GM04504 (cell line): ENCODE results near the gene RNF144B.
"Not testable (repeated sequence)": the region's sequence is repeated elsewhere in the genome, so short reads cannot be mapped to it uniquely, and the experiment has no call there.

Source experiments
- DNase-seq: peaks from one replicate; pipeline ENCODE4 v3.0.0-alpha.2; 2012; ENCODE audit warnings: low read depth

Gene RNF144B

DNA sequence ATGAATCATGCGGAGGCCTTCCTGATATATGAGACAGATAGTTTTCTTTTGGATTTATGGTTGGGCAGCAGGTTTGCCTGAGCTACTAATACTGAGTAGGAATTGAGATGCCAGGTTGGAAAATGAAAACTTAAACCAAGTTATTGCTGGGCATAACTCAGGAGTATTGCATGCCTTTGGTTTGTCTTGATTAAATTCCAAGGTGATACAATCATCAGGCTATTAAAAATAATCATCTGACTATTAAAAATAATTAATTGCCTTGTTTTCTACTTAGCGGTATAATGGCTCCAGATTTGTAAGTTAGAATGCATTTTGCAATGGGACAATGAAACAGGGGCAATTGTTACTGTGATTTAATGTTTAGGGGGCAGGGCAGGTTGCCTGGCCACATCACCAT is 15.5 kb upstream of the RNF144B start:
- DNase-seq = no peak

DNA sequence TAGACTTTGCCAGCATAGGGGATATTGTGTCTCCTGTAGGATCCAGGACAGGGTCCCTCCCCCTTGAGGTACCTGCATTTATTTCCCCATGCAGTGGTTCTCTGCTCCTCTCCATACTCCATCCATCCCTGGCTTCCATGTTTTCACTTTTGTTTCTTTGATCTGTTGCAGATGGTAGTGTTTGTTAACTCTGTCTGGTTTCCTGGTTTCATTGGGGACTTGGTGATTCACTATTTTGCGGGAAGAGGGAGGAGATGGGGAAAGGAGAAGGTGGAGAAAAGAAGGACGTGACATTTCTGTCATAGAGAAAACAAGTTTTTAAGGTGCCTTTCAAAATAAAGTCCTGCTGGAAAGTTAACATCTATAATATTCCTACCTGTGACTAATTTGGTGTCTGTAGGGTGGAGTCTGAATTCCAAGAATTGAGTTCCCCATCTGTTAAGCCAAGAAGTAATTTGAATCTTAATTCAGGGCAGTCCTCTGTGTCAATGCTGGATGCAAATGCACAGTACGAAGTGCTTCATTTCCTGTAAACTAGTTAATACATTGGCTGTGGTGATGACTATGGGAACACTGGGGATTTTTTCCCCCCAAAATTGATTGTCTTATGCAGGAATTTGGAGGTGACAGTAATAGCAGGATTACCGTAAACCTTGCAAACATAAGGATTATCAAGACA is 6.9 kb upstream of the RNF144B start:
- DNase-seq = no peak

DNA sequence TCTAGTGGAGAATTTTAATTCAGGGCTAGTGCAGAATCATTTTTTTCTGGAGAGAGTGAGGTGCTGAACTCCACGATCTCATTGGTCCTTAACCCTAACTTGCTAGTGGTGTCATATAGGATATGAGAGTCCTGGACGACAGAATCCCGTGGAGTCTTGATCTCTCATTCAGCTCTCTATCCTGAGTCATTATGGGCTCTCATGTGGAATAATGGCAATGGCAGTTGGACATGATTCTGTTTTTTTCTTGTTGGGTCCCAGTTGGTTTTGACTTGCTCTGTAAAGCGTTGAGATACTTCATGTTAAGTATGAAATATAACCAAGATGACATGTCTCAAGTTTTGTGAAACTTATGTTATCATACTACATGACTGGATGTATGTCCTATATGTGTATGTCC is 6.3 kb upstream of the RNF144B start:
- DNase-seq = no peak

DNA sequence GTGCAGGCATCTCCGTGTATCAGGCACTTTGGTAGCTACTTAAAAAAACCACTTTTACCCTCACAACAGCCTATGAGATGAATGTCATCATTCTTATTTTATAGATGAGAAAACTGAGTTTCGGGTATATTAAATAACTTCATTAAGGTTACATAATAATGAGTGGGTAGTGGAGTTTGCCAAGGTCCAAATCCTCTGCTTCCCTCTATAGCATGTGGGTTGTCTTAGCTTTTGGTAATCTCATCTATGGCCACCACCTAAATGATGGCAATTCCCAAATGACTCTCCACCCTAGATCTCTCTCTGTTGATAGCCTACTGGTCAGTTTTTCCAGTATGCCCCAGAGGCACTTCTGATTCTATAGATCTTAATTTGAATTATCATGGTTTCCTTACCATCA is 3.7 kb upstream of the RNF144B start:
- no peak for DNase-seq

DNA sequence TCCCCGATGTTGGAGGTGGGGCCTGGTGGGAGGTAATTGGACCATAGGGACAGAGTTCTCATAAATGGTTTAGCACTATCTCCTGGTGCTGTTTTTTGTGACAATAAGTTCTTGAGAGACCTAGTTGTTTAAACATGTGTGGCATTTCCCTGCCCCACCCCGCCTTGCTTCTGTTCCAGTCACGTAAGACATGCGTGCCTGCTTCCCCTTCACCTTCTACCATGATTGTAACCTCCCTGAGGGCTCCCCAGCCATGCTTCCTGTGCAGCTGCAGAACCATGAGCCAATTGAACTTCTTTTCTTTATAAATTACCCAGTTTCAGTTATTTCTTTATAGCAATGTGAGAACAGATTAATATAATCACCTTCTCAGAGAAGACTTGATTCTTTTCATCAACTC is 2.5 kb upstream of the RNF144B start:
- no peak for DNase-seq

DNA sequence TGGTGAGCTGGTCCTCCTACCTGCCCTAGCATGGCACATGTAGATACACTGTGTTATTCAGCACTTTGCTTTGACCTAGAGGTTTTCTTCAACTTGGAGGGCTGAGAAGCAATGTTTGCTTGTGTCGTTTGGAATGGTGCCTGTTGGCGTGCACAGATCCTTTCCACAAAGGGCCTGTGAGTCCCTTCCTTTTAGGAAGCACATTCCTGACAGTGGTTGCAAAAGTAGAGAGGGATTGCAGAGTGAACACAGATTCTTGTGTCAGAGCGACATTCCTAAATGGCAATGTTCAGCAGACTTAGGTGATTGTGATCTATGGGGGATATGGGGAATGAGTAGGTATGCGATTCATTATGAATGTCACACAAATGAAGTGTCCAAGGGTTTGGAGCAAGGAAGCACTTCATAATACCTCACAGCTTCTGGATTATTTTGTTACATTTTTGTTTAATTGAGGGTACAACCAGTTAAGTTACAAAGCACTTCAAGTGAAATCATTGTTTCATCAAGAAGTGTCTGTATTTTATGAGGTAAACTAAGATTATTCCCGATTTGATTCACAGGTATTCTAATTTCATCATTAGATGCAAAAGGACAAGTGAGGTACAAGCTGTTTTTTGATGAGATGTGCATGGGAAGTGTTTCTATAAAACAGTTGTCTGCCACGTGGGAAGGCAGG is 713 bp upstream of the RNF144B start:
- DNase-seq = no peak

DNA sequence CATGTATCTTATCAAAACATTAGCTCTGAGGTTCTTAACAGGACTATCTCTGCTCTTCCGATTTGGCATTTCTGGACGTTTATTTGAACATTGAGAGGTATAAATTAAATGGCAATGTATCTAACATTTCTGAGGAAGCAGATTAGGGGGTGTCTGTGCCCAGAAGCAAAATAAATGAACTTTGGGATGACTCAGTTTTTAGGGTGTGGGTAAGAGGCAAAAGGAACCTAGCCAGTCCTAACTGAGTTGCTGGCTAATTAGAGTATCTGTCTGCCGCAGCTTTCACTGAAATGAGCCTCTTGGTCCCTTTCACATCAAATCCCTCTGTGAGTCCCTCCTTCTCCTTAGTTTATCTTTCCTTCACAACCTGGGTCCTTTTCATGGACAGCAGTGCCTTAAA is 1.1 kb downstream of the RNF144B start:
- no peak for DNase-seq

DNA sequence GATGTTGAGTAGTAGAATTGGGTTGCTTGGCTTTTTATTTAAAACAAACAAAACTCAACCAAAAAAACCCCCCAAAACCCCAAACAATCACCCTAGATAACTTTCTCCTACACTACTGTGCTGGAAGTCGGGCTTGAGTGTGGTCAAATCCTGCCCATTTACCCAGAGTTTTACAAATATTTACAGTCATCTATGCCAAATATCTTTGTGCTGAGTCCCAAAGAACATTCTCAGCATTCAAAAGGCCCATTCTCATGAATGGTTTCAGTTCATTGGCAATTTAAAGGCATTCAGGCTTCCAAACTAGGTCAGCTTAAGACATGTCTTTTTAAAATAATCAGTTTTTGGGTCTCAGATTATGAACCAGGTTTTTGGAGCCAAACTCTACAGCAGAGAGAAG is 1.8 kb downstream of the RNF144B start:
- no peak for DNase-seq

DNA sequence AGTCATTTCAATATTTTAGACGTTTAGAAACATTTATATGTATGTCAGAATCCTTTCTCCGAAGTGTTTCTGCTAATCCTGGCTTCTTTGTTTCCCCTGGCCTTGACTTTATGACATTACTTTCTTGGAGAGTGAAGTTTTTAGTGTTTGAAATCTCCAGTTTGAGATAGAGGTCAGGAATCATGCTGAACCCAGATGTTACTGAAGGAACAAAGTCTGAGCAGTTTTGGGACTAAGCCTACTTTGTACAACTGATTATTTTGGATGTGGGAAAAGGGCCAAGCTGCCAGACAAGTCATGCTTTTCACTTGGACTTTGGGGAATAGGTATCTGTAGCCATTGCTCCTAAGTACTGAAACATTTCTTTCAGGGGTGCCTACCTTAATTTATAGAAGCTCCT is 2.3 kb downstream of the RNF144B start:
- DNase-seq = no peak

DNA sequence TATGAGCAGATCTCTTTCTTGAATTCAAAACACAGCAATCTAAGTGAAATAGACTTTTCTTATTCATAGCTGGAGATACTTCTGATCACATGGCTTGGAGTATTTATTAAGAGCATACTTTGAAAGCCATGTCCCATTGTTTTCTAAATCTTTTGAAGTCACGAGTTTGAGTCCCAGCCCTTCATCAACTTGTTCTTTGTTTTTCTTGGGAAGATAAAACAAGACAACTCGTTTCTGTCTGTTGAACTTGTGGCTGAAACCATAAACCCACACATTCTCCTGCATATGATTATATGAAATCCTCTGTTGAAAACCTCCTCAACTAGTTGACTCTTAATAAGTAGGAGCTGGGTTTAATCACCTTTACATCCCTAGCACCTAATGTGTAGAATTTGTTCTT is 3.3 kb downstream of the RNF144B start:
- DNase-seq = no peak

DNA sequence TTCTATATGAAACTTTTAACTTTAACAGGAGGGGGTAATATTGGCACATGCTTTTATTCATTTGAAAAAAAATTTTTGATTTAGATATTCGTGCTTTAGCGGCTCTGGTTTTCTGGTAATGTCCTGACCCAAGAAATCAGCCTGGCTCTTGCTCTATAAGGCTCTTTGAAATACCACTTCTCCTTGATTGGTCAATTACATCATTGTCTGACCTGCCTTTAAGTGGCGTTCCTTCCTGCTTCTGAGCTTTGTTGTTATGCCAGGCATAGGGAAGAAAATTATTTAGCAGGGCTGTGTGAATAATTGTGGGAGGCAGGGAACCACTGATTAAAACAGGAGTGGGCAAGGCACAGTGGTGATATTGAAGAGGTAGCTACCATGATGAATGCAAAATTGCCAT is 3.9 kb downstream of the RNF144B start:
- DNase-seq = no peak

DNA sequence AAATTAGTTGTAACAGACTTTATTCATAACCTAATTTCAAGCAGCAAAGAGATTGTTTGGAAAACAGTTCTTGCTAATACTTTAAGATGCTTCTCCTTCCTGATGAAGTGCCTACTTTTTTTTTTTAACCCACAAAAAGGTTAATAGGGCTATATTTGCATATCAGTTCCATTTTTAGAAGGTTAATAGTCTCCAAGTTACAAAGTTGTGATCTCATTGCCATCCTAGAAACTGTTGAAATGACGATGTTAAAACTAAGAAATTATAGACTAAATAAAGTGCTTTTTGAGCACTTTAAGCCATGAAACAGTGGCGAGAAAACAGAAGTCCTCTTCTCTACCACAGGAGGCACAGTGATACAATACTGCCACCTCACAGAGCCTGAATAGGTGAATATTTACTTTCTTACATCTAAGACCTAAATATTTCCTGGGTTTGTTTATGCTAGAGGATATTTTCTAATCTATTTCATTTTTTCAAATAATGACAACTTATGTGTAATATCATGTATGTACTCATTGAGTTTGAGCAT is 5.3 kb downstream of the RNF144B start:
- no peak for DNase-seq

DNA sequence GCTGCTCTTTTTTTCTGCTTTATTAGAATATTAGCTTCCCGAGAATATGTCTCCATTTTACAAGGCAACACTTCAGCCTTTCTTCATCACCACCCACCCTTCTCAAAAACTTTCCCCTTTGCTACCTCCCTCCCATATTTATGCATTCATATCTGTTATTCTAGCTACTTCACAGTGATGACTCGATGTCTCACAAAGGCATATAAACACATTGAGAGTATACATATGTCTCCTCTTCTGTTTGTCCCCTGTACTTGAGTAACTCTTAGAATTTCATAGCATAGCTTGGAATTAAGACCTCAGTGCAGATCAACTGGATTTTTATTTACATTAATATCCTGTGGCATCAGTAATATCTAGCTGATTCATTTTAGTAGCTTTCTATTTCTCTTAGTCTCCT is 6.5 kb downstream of the RNF144B start:
- DNase-seq = no peak

DNA sequence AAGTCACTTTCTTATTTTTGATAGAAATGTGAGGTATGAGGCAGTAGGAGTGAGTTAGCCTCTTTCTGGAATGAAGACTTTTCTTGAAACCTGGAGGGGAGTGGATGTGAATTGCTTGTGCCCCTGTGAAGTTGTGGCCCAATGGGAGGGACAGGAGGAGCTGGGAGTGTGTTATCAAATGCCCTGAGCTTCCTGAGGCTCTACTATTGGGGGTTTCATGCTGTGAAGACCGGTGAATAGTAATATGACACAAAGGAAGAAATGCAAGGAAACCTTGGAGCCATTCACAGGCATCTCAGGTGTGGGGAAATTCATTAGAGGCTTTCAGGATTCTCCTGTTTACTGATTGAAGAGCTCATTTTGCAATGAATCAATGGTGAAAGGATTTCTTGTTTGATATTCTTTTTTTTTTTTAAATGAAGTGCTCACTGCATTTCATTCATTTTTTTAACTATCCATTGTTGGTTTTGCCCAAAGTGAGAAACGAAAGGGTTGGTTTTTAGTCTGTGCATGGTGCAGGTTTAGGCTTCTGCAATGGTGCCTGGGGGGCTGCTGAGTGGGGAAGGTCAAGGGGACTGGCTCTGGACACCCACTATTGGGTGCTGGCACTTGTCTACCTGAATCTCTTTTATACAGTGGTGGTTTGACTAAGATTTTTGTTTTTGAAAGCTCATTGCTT is 8.2 kb downstream of the RNF144B start:
- no peak for DNase-seq

DNA sequence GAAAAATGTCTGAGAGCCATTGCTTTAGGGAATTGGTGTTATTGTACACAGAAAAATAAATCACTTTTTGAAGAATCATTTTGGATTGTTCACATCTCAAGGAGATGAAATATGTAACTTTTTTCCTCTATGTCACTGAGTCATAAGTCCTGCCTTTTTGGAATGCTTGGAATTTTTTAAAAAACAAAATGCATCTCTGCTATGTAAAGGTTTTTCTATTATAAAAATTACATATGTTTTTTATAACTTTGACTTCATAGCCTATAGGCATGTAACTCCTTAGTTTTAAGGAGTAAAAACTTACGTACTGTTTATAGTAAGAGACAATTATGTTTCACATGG is 8.7 kb downstream of the RNF144B start:
- DNase-seq = no peak

DNA sequence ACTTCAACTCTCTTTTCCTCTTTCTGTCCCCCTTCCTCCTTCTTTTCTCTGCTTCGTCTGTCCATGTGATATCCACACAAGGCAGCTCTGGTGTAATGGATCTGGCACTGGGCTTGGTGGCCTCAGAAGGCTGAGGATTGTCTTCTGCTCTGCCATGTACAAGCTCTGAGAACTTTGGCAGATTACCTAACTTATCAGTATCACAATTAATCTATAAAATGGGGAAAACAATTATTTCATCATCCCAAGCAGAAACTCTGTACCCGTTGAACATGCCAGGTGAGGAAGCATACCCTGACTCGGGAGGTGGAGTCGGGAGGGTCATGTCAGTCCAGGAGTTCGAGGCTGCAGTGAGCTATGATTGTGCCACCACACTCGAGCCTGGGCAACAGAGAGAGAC is 10.6 kb downstream of the RNF144B start:
- DNase-seq = no peak

DNA sequence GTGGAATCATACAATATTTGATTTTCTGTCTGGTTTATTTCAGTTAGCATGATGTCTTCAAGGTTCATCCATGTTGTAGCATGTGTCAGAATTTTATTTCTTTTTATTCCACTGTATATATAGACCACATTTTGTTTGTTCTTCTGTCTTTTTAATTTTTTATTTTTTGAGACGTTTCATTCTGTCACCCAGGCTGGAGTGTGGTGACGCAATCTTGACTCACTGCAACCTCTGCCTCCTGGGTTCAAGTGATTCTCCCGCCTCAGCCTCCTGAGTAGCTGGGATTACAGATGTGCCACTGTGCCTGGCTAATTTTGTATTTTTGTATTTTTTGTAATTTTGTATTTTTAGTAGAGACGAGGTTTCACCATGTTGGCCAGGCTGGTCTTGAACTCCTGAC is 11.1 kb downstream of the RNF144B start:
- not testable (repeated sequence) for DNase-seq

DNA sequence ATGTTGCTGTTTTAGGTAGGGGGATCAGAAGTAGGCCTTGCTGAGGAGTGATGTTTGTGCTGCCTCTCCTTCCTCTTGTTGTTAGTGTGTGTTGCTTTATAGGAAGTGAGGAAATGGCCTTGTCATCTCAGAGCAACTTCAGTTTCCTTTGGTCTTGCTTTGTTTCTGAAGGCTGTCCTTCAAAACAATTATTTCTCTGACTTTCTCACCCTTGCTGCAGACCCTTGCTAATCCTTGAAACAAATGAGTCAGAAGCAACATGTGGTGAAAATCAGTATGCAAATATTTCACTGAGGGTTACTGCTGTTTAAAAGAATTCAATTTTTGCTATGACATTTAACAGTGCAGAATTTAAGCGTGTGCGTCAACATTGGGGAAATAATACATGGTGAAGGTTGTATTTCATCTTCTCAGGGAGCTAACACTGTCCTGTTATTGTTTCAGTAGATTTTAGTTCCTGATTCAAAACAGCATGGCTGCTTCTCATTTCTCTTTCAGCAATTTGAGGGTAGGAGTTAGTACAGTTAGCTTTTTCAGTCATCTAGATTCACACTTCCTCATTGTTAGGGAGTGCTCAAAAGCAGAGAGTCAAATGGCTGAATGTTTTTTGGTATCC is 13.8 kb downstream of the RNF144B start:
- DNase-seq = no peak

DNA sequence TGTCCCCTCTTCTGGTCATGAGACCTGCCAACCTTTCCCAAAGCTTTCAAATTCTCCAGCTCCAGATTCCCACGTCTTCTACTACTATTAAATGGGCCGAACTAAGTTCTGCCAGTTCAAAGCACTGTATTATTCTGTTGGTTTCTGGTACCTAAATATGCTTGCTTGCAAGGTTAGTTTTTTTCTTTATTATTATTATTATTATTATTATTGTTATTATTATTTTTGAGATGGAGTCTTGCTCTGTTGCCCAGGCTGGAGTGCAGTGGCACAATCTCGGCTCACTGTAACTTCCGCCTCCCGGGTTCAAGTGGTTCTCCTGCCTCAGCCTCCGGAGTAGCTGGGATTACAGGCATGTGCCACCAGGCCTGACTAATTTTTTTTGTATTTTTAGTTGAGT is 17.8 kb downstream of the RNF144B start:
- DNase-seq = not testable (repeated sequence)

DNA sequence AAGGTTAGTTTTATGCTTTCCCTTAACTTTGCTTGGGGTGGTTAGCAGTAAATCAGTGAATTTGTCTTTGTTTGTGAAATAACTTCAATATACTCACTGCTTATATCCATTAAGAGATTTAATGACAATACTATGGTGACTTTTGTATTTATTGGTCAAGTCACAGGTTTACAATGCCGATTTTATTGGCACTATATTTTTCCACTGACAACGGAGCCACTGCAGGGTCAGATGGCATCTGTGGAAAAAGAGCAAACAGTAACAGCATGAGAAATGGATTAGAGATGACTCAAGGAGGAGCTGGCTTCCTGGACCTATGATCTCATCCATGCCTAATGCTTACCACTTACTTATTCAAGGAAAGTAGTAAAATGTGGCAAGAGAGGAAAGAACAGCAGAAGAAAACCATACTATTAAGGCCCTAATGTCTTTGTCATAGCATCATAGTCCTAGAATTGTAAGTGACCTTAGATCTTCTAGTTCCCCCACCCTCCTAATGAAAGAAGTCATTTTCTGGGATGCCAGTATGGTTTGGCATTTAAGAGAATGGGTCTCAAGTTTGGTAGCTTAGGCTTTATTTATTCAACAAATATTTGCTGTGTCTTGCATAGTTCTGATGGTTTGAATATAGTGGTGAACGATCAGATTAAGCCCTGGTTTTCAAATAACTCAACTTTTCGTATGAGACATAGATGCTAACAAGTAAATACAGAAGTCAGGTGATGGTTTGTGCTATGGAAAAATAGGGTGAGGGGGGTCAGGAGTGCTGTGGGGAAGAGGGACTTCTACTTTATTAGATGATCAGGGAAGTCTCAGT is 18.5 kb downstream of the RNF144B start:
- DNase-seq = peak; percentile 95

DNA sequence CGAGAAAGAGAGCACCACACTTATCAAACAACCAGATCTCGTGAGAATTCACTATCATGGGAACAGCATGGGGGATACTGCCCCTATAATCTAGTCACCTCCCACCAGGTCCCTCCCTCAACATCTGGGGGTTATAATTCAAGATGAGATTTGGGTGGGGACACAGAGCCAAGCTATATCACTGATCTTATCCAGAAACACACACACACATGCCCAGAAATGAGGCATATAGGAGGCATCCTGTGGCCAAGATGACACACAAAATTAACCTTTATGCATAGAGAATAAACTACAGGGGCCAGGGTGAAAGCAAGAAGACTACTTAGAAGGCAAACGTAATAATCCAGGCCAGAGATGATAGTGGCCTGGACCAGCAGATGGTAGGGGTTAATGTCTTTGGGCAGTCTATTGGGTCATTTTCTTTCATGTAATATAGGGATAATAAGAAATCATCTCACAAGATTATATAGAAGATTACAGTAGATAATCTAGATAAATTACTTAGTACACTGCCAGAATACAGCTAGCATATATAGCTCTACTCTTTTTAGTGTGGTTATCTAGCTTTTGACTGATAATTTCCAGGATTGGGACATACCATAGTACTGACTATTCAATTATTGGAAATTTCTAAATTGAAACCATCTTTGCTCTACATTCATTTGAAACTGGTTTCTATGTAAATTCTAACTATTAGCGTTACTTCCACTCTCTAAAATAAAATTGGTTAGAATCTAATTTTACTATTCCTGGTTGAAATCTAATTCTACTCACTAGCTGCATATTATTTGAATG is 20.0 kb downstream of the RNF144B start:
- no peak for DNase-seq
